ENCODE data around the gene PSPN. TPM values are rescaled to one million over a fixed set of nuclear protein-coding genes. Genes with fewer than 3 reads are reported as not detected.

Gene PSPN
- total and polyA plus RNA-seq, 2 of the 13 experiments (the other 11 are each of a cell fraction or from before 2014, with no cell fraction given): 0.69 to 1.1 TPM

DNA sequence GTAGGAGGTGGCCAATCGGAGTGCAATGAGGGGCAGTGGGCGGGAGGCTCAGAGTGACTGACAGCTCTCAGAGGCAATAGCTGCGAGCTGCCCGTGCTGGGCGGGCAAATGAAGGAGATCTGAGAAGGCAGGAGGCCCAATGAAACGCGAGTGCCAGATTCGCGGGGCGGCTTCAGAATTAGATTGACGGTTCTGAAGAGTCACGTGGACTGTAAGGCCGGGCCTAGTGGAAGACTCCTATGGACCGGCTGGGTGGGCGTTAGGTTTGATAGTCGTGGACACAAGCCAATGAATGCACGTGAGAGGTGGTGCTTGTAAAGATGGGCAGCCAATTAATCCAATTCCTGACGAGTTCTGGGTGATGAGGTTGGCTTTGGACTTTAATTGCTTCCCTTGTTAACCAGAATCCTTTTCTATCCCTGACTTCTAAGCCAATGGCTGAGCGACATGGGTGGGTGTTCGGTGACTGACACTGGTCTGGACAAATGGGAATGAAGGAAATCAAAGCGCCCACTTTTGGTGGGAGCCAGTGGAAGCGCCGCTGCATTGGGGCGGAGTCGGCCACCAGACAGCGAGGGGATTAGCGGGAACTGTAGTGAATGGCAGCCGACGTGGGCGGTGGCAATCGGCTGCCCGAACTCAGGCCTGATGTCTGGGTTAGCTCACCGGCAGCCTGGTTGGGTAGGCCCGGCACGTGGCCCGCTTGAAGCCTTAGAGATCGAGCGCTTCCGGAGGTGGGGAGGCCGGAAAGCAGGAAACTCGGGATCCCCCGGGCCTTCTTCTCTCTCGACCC is 49.4 kb upstream of the PSPN start (continued):
- TF ChIP-seq, protein P1, sequence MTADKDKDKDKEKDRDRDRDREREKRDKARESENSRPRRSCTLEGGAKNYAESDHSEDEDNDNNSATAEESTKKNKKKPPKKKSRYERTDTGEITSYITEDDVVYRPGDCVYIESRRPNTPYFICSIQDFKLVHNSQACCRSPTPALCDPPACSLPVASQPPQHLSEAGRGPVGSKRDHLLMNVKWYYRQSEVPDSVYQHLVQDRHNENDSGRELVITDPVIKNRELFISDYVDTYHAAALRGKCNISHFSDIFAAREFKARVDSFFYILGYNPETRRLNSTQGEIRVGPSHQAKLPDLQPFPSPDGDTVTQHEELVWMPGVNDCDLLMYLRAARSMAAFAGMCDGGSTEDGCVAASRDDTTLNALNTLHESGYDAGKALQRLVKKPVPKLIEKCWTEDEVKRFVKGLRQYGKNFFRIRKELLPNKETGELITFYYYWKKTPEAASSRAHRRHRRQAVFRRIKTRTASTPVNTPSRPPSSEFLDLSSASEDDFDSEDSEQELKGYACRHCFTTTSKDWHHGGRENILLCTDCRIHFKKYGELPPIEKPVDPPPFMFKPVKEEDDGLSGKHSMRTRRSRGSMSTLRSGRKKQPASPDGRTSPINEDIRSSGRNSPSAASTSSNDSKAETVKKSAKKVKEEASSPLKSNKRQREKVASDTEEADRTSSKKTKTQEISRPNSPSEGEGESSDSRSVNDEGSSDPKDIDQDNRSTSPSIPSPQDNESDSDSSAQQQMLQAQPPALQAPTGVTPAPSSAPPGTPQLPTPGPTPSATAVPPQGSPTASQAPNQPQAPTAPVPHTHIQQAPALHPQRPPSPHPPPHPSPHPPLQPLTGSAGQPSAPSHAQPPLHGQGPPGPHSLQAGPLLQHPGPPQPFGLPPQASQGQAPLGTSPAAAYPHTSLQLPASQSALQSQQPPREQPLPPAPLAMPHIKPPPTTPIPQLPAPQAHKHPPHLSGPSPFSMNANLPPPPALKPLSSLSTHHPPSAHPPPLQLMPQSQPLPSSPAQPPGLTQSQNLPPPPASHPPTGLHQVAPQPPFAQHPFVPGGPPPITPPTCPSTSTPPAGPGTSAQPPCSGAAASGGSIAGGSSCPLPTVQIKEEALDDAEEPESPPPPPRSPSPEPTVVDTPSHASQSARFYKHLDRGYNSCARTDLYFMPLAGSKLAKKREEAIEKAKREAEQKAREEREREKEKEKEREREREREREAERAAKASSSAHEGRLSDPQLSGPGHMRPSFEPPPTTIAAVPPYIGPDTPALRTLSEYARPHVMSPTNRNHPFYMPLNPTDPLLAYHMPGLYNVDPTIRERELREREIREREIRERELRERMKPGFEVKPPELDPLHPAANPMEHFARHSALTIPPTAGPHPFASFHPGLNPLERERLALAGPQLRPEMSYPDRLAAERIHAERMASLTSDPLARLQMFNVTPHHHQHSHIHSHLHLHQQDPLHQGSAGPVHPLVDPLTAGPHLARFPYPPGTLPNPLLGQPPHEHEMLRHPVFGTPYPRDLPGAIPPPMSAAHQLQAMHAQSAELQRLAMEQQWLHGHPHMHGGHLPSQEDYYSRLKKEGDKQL (CRISPR knock-in tag; IDR thresholded peaks at IDR 0.05; ENCODE audit: low read depth): no peak
- TF ChIP-seq NAIF1 (CRISPR knock-in tag; IDR thresholded peaks at IDR 0.05; ENCODE audit: borderline replicate concordance) (no peak), ZKSCAN8 (CRISPR knock-in tag; IDR thresholded peaks at IDR 0.05; ENCODE audit: borderline replicate concordance) (no peak), AGO1 (IDR thresholded peaks at IDR 0.05; ENCODE audit: low read depth, low read length, poor library complexity, severe bottlenecking) (no peak), CREB1 (IDR thresholded peaks at IDR 0.05) (peak; percentile 85), CREB1 (CRISPR knock-in tag; IDR thresholded peaks at IDR 0.05) (peak; percentile 93), ZNF816 (CRISPR knock-in tag; IDR thresholded peaks at IDR 0.05; ENCODE audit: borderline replicate concordance) (no peak), RXRA (CRISPR knock-in tag; IDR thresholded peaks at IDR 0.05) (0 out of 2 replicates have a peak, but pooled peaks have one; percentile 38), SRF (IDR thresholded peaks at IDR 0.05; ENCODE audit: low read depth, low read length) (no peak), SP2 (CRISPR knock-in tag; IDR thresholded peaks at IDR 0.05) (peak; percentile 97), NBN (conservative IDR thresholded peaks at IDR 0.05) (no peak), ZNF460 (CRISPR knock-in tag; IDR thresholded peaks at IDR 0.05; ENCODE audit: borderline replicate concordance) (no peak), ZNF557 (CRISPR knock-in tag; IDR thresholded peaks at IDR 0.05) (0 out of 2 replicates have a peak, but pooled peaks have one; percentile 29), FOXO1 (CRISPR knock-in tag; IDR thresholded peaks at IDR 0.05) (no peak), KDM3A (CRISPR knock-in tag; IDR thresholded peaks at IDR 0.05; ENCODE audit: low read depth) (no peak), KLF11 (CRISPR knock-in tag; IDR thresholded peaks at IDR 0.05) (no peak), ZMYM2 (CRISPR knock-in tag; IDR thresholded peaks at IDR 0.05) (peak; percentile 31; the same call in 1 of the 2 replicates), TEAD2 (CRISPR knock-in tag; IDR thresholded peaks at IDR 0.05) (no peak), CHD2 (IDR thresholded peaks at IDR 0.05; ENCODE audit: low read depth, low read length) (peak; percentile 77), SUZ12 (IDR thresholded peaks at IDR 0.05; ENCODE audit: low read depth, low read length) (no peak)
- TF ChIP-seq, protein P2, sequence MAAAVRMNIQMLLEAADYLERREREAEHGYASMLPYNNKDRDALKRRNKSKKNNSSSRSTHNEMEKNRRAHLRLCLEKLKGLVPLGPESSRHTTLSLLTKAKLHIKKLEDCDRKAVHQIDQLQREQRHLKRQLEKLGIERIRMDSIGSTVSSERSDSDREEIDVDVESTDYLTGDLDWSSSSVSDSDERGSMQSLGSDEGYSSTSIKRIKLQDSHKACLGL (CRISPR knock-in tag; IDR thresholded peaks at IDR 0.05): no peak
- TF ChIP-seq, protein P3, sequence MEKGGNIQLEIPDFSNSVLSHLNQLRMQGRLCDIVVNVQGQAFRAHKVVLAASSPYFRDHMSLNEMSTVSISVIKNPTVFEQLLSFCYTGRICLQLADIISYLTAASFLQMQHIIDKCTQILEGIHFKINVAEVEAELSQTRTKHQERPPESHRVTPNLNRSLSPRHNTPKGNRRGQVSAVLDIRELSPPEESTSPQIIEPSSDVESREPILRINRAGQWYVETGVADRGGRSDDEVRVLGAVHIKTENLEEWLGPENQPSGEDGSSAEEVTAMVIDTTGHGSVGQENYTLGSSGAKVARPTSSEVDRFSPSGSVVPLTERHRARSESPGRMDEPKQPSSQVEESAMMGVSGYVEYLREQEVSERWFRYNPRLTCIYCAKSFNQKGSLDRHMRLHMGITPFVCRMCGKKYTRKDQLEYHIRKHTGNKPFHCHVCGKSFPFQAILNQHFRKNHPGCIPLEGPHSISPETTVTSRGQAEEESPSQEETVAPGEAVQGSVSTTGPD (CRISPR knock-in tag; IDR thresholded peaks at IDR 0.05): no peak
- TF ChIP-seq, protein P4, sequence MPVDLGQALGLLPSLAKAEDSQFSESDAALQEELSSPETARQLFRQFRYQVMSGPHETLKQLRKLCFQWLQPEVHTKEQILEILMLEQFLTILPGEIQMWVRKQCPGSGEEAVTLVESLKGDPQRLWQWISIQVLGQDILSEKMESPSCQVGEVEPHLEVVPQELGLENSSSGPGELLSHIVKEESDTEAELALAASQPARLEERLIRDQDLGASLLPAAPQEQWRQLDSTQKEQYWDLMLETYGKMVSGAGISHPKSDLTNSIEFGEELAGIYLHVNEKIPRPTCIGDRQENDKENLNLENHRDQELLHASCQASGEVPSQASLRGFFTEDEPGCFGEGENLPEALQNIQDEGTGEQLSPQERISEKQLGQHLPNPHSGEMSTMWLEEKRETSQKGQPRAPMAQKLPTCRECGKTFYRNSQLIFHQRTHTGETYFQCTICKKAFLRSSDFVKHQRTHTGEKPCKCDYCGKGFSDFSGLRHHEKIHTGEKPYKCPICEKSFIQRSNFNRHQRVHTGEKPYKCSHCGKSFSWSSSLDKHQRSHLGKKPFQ (CRISPR knock-in tag; IDR thresholded peaks at IDR 0.05; ENCODE audit: insufficient replicate concordance): no peak

Data from HepG2 (cell line).